SJSA1 (cell line): ENCODE measurements around the gene OTOP1. TPM values are rescaled to one million over a fixed set of nuclear protein-coding genes. Genes with fewer than 3 reads are reported as not detected.
"Not testable (repeated sequence)": the region's sequence is repeated elsewhere in the genome, so short reads cannot be mapped to it uniquely, and the experiment has no call there.

ENCODE experiments used
- DNase-seq, 2 experiments: peaks; one replicate each; pipeline ENCODE4 v3.0.0-alpha.2; 2015 to 2020; ENCODE audit warnings: low spot score in 2 of 2, low read depth in 1 of 2
- H3K27ac ChIP-seq: fragments of 250-450 bp; sonication (Bioruptor Pico); 2 replicates; pipeline ENCODE4 v1.5.1; 2020; ENCODE audit warnings: mild to moderate bottlenecking, moderate library complexity
- H3K27me3 ChIP-seq: fragments of 250-450 bp; sonication (Bioruptor Pico); replicated peaks from 2 replicates; pipeline ENCODE4 v1.5.1; 2020; ENCODE audit warnings: mild to moderate bottlenecking, moderate library complexity
- H3K36me3 ChIP-seq: fragments of 250-450 bp; sonication (Bioruptor Pico); 2 replicates; pipeline ENCODE4 v1.5.1; 2020; ENCODE audit warnings: mild to moderate bottlenecking
- H3K4me1 ChIP-seq: fragments of 250-450 bp; sonication (Bioruptor Pico); replicated peaks from 2 replicates; pipeline ENCODE4 v1.6.1; 2021; ENCODE audit warnings: mild to moderate bottlenecking
- H3K4me3 ChIP-seq: fragments of 250-450 bp; sonication (Bioruptor Pico); 2 replicates; pipeline ENCODE4 v1.5.1; 2020; ENCODE audit warnings: mild to moderate bottlenecking
- H3K9me3 ChIP-seq: fragments of 250-450 bp; sonication (Bioruptor Pico); replicated peaks from 2 replicates; pipeline ENCODE4 v1.5.1; 2020; ENCODE audit warnings: mild to moderate bottlenecking
- total RNA-seq: library from RNA; depleted of rRNA; stranded (reverse); fragments of >200 nt; shearing (Covaris generic); gene quantifications from 2 replicates; pipeline ENCODE4 v1.2.3, GENCODE V29; 2014

The OTOP1 gene
- total RNA-seq, 1 experiment from 2014 or later = not detected

GRCh38 chr4:4216648-4217047 lies 10.1 kb downstream of the OTOP1 start:
- Histone ChIP-seq H3K4me3 (no peak overlapping the region), H3K4me1 (peaks cover 11% of the 10 kb centered on the region), H3K27me3 (no peaks in the 10 kb centered on the region; the same call in 1 of the 2 replicates), H3K36me3 (no peaks in the 10 kb centered on the region), H3K27ac (peak overlapping the region; percentile 73), H3K9me3 (no peaks in the 10 kb centered on the region; the same call in 1 of the 2 replicates)
- DNase-seq = peak in 1 of 2 experiments; percentile 62

GRCh38 chr4:4213674-4214073 lies 13.1 kb downstream of the OTOP1 start:
- H3K36me3 ChIP-seq, DNase-seq, H3K27ac ChIP-seq, H3K9me3 ChIP-seq, H3K4me3 ChIP-seq, H3K27me3 ChIP-seq: not testable (repeated sequence)
- H3K4me1 ChIP-seq = peaks cover 11% of the 10 kb centered on the region

DNA sequence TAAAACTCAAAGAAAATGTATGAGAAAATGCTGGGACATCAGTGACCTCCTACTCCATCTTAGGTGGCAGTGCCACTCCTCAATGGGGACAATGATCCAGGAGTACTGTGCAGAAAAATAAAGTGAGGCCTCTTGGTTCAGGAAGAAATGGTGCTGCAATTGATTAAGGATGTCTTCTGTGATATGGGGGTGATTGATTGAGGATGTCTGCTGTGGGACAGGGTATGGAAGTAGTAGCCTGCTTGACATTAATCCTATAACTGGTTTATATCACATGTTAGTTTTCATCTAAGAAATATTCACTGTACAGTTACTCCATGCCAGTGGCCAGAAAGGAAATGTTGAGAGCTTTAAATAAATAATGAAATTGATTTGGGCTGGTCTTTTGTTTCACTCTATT lies 20.5 kb downstream of the OTOP1 start:
- H3K9me3 ChIP-seq = no peaks in the 10 kb centered on the region
- H3K4me1 ChIP-seq = no peaks in the 10 kb centered on the region
- H3K27ac ChIP-seq = no peak overlapping the region
- no peak overlapping the region for H3K4me3 ChIP-seq
- no peaks in the 10 kb centered on the region for H3K36me3 ChIP-seq
- no peak for DNase-seq
- H3K27me3 ChIP-seq = peaks cover 24% of the 10 kb centered on the region

DNA sequence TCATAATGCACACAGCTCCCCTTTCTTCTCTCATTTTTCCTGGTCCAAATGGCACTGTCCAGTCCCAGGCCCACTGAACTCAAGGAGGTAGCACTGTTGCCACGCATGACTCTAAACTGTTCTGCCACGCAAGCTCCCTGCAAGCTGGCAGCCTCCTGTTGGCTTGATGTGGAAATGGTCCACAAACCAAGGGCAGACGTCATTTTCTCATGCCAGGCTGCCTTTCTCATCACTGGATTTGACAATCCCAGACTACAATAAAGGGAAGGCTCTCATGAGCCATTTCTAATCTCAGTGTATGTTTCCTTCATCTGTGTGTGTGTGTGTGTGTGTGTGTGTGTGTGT lies 22.4 kb downstream of the OTOP1 start:
- Histone ChIP-seq H3K4me1 (no peaks in the 10 kb centered on the region), H3K27me3 (peaks cover 24% of the 10 kb centered on the region)
- DNase-seq = no peak

GRCh38 chr4:4203688-4204400 lies 22.9 kb downstream of the OTOP1 start:
- DNase-seq = no peak
- H3K27me3 ChIP-seq = peaks cover 24% of the 10 kb centered on the region
- H3K9me3 ChIP-seq = no peaks in the 10 kb centered on the region
- H3K27ac ChIP-seq = no peak overlapping the region
- no peaks in the 10 kb centered on the region for H3K36me3 ChIP-seq
- no peaks in the 10 kb centered on the region for H3K4me1 ChIP-seq
- H3K4me3 ChIP-seq = no peak overlapping the region

More for the DNA sequence above, 22.4 kb downstream of the OTOP1 start:
- no peak overlapping the region for H3K4me3 ChIP-seq
- no peak overlapping the region for H3K27ac ChIP-seq
- no peaks in the 10 kb centered on the region for H3K36me3 ChIP-seq
- H3K9me3 ChIP-seq = no peaks in the 10 kb centered on the region

DNA sequence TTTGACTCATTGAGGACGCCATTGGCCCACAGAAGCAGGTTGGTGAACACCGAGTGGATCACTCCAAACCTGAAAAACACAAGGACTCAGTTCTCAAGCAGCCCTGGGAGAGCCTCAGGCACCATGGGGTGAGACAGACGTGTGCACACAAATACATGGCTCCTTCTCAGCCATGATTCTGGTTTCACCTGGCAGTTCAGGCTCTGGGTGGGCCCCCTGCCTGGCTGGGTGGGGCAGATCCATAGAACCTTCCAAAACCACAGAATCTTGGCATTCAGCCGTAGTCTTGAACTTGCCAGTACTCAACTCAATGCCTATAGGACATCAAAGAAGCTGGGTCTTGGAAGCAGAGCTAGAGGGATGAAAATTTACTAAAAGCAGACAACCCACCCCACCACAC lies 24.2 kb downstream of the OTOP1 start:
- Histone ChIP-seq H3K27ac (no peak overlapping the region), H3K4me3 (no peak overlapping the region), H3K36me3 (no peaks in the 10 kb centered on the region), H3K9me3 (no peaks in the 10 kb centered on the region), H3K4me1 (no peaks in the 10 kb centered on the region), H3K27me3 (peaks cover 17% of the 10 kb centered on the region; the same call in 1 of the 2 replicates)
- no peak for DNase-seq

DNA sequence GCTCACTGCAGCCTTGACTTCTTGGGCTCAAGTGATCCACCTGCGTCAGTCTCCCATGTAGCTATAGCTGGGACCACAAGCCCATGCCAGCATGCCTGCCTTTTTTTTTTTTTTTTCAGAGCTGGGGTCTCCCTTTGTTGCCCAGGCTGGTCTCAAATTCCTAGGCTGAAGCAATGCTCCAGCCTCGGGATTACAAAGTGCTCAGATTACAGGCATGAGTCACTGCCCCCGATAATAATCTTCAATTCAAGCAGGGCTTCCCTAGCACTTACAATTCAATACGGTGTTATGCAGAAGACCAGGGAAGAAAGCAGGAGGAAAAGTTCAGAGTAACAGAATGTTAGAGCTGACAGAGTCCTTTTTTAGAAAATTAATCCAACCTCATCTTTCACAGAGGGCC lies 26.1 kb downstream of the OTOP1 start:
- no peaks in the 10 kb centered on the region for H3K9me3 ChIP-seq
- H3K36me3 ChIP-seq = no peaks in the 10 kb centered on the region
- no peak for DNase-seq
- peaks cover 6% of the 10 kb centered on the region; the same call in 1 of the 2 replicates for H3K27me3 ChIP-seq
- no peak overlapping the region for H3K4me3 ChIP-seq
- H3K27ac ChIP-seq = no peak overlapping the region
- no peaks in the 10 kb centered on the region for H3K4me1 ChIP-seq

GRCh38 chr4:4195354-4195753 lies 31.4 kb downstream of the OTOP1 start:
- Histone ChIP-seq H3K27me3 (no peaks in the 10 kb centered on the region), H3K4me1 (no peaks in the 10 kb centered on the region), H3K36me3 (no peaks in the 10 kb centered on the region), H3K4me3 (no peak overlapping the region), H3K27ac (no peak overlapping the region), H3K9me3 (no peaks in the 10 kb centered on the region)
- no peak for DNase-seq

- not testable (repeated sequence) for H3K27ac ChIP-seq, H3K4me1 ChIP-seq, H3K36me3 ChIP-seq, H3K27me3 ChIP-seq, DNase-seq, H3K4me3 ChIP-seq, H3K9me3 ChIP-seq
These were observed 38.2 kb downstream of the OTOP1 start for GRCh38 chr4:4188557-4188956.

DNA sequence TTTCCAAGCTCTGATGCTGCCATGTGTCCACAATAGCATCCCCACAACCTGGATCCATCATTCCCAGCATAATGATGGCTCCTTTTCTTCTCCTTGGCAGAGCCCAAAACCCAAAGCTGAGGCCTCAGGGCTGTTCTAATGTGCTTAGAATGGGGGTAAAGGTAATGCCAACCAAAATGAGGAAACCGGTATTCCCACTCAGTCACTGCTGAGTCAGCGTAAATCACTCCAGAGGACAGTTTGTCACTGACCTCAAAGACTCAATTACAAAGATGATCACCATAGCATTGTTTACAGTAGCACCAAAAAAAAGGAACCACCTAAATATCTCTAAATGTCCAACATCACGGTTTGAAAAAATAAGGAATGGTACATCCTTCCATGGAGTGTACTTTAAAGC lies 41.2 kb downstream of the OTOP1 start:
- H3K36me3 ChIP-seq = no peaks in the 10 kb centered on the region
- no peak for DNase-seq
- H3K27ac ChIP-seq = no peak overlapping the region
- no peaks in the 10 kb centered on the region for H3K9me3 ChIP-seq
- H3K27me3 ChIP-seq = 0 out of 2 replicates have a peak, but pooled peaks cover 3% of the 10 kb centered on the region
- no peak overlapping the region for H3K4me3 ChIP-seq
- no peaks in the 10 kb centered on the region for H3K4me1 ChIP-seq

DNA sequence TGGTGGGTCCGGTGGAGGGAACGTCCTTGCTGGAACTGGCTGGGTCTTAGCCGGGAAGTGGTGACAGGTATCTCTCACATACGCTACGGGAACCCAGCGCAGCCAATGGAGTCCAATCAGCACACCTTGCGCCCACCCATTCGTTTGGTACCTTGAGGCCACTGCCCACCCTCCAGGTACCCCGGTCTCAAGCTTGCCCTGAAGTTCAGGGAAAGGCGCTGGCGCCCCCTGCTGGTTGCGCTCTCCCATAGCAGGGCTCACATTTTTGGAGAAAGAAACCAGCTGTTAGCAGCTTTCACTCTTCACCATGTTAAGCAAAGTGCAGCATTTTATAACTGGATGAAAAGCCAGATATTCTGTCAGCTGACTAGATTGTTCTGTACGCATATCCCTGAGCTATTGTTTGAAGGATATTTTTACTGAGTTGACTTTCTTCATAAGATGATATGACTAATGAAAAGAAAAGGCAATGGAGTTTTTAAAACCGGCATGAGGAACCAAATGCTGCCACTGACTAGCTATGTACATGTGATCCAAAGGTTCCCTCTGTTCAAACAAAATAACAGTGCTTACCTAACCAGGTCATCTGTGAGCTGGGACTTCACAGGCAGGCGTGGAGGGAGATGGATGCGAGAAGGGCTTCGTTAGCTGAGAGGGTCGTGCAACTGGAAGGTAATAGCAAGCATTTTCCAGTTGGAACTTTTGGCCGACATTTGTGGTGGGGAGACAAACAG lies 43.7 kb downstream of the OTOP1 start:
- DNase-seq = no peak
- H3K9me3 ChIP-seq = no peaks in the 10 kb centered on the region
- 0 out of 2 replicates have a peak, but pooled peaks cover 3% of the 10 kb centered on the region for H3K27me3 ChIP-seq
- no peak overlapping the region for H3K27ac ChIP-seq
- H3K36me3 ChIP-seq = no peaks in the 10 kb centered on the region
- H3K4me1 ChIP-seq = no peaks in the 10 kb centered on the region
- no peak overlapping the region for H3K4me3 ChIP-seq

DNA sequence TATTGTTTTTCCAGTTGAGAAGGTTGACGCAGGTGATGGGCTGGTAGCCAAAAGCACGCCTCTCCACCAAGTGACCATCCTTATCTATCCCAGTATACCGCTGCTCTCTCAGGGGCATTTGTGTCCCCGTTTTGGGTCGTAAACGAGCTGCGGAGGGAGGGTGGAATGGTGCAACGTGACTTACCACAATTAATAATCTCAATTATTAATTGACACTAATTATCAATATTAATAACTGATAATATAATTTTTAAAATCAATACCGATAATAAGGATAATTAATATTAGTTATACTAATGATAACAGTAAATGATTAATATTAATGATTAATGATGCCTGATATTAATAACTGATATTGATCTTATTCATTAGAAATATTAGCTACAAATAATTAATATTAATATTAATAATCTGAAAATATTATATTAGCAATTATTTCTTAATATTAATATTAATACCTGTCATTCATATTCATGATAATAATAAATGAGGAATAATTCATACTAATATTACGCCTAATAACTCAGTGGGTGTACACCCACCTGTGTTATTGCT lies 56.1 kb downstream of the OTOP1 start:
- no peaks in the 10 kb centered on the region for H3K36me3 ChIP-seq
- no peak overlapping the region for H3K27ac ChIP-seq
- DNase-seq = no peak
- peaks cover 7% of the 10 kb centered on the region for H3K27me3 ChIP-seq
- no peaks in the 10 kb centered on the region for H3K9me3 ChIP-seq
- no peak overlapping the region for H3K4me3 ChIP-seq
- H3K4me1 ChIP-seq = no peaks in the 10 kb centered on the region

- H3K4me1 ChIP-seq = not testable (repeated sequence)
These were observed 58.5 kb downstream of the OTOP1 start for GRCh38 chr4:4167981-4168780.

More at GRCh38 chr4:4167981-4168780, 58.5 kb downstream of the OTOP1 start:
- not testable (repeated sequence) for H3K9me3 ChIP-seq, H3K27me3 ChIP-seq, H3K4me3 ChIP-seq, H3K27ac ChIP-seq, DNase-seq, H3K36me3 ChIP-seq
